ENCODE results near the gene VAPA.

DNA sequence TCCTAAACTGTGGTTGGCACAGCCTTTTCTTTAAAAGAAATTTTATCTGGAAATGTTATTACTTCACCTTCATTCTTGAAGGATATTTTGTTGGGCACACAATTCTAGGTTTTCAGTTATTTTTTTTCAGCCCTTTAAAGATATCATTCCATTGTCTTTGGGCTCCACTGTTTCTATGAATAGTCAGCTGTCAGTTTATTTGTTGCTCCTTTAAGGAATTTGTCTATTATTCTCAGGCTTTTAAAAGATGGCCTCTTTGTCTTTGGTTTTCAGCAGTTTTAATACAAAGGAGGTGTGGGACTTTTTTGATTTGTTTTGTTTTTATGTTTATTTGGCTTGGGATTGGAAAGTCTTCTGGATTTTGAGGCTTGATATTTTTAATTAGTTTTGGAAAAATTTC is 61.8 kb downstream of the VAPA start:
- TF ChIP-seq ZNF317 (CRISPR knock-in tag; IDR thresholded peaks at IDR 0.05; ENCODE audit: borderline replicate concordance, low read depth) (peak; percentile 90), CTCF (IDR thresholded peaks at IDR 0.05) (no peak)
